Cerebellar cortex (tissue), 1 donor: ENCODE measurements around the gene ST8SIA4.
"Not testable (repeated sequence)": the region's sequence is repeated elsewhere in the genome, so short reads cannot be mapped to it uniquely, and the experiment has no call there.

Experiments used
- DNase-seq: peaks from one replicate; pipeline ENCODE4 v3.0.0-alpha.2; 2015; ENCODE audit warnings: low spot score

Gene ST8SIA4

DNA sequence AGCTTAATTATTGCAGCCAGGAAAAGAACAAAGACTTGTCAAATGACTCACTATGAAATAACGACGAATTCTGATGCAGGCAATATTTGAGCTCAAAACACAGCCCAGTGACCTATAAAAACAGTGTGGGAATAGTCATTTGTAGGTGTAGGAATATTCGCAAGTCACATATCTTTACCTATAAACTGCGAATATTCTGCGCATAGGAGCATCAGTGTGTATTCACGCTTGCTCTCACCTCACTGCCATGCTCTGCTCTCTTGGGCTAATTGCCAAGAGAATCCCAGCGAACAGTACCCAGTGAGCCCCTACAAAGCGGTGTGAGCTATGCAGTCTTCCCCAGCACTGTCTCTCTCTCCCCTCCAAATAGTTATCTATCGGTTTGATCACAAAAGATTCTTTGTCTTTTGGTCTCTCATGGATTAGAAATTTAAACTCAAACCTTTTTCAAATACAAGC lies 74.2 kb downstream of the ST8SIA4 start:
- no peak for DNase-seq

- no peak for DNase-seq
Measured at GRCh38 chr5:100828071-100828897, 74.8 kb downstream of the ST8SIA4 start.

- DNase-seq: no peak
Measured at GRCh38 chr5:100827481-100827889, 75.6 kb downstream of the ST8SIA4 start.

- no peak for DNase-seq
Measured at GRCh38 chr5:100826133-100826532, 76.9 kb downstream of the ST8SIA4 start.

DNA sequence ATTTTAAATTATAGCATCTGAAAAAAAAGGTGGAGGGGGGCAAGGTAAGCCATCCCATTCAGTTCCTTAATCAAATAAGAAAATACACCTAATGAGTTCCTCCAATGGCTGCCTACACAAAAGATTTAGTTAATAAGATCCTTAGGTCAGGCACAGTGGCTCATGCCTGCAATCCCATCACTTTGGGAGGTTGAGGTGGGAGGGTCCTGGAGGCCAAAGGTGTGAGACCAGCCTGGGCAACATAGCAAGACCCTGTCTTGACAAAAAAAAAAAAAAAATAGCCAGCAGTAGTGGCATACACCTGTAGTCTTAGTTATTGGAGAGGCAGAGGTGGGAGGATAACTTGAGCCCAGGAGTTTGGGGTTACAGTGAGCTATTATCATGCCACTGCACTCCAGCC lies 78.4 kb downstream of the ST8SIA4 start:
- no peak for DNase-seq

DNA sequence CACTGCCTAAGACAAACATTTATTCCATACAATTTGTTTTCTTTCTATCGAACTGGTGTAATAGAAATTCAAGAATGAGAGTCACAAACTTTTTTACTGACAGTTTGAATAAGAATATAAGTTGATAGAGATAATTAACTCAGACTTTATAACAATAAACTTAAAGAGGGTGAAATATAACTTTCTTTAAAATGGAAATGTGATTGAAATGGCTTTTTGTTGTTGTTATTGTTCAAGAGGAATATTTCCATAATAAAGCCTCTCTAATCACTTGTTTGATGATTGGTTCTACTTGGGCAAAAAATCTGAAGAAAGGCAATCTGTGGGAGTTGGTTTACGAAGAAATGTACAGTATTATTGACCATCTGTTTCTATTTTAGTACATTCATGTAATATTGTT lies 79.3 kb downstream of the ST8SIA4 start:
- DNase-seq: no peak

GRCh38 chr5:100821751-100822150 lies 81.3 kb downstream of the ST8SIA4 start:
- no peak for DNase-seq

GRCh38 chr5:100818340-100818739 lies 84.7 kb downstream of the ST8SIA4 start:
- no peak for DNase-seq

GRCh38 chr5:100803397-100803796 lies 99.7 kb downstream of the ST8SIA4 start:
- DNase-seq: no peak

DNA sequence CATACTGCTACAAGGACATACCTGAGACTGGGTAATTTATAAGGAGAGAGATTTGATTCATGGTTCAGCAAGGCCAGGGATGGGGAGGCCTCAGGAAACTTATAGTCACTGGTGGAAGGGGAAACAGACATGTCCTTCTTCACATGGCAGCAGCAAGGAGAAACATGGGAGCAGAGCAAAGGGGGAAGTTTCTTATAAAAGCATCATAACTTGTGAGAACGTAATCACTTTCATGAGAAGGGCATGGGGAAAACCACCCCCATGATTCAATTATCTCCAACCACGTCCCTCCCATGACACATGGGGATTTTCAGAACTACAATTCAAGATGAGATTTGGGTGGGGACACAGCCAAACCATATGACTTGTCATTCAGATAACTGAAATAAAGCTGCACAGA lies 100.9 kb downstream of the ST8SIA4 start:
- DNase-seq: no peak

DNA sequence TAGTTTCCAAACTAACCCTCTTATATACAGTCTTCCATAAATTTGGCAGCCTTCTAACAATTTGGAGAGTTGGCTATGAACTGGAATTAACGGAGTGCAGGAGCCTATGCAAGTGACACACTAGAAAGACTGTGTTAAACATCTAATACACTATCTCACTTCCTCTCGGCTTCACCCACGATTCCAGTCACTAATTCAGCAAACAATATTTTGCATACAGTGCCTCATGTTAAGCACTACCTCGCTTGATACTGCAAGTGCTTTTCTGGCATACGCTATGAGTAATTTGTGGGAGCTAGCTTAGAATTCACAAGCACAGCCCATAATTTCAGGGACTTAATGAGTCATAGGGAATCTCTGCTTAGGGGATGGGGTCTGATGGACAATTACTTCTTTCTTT lies 102.5 kb downstream of the ST8SIA4 start:
- DNase-seq: no peak

GRCh38 chr5:100799166-100799565 lies 103.9 kb downstream of the ST8SIA4 start:
- no peak for DNase-seq

DNA sequence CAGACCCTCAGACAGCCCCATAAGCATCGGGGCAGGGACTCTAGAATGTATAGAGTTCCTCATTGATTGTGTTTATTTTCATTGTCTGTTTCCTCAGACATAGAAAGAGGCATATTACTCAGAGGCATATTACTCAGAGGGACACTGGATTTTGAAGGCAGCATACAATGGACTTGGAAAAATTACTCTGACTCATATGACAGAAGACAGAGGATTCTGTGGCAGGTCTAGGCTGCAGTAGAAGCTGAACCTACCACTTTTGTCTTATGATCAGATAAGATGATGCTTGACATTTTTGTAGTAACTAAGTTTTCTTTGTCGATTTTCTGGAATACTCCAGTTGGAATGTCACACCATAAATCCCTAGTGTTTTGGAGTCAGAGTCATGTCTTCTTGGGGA lies 105.2 kb downstream of the ST8SIA4 start:
- no peak for DNase-seq

GRCh38 chr5:100796851-100797250 lies 106.2 kb downstream of the ST8SIA4 start:
- no peak for DNase-seq

DNA sequence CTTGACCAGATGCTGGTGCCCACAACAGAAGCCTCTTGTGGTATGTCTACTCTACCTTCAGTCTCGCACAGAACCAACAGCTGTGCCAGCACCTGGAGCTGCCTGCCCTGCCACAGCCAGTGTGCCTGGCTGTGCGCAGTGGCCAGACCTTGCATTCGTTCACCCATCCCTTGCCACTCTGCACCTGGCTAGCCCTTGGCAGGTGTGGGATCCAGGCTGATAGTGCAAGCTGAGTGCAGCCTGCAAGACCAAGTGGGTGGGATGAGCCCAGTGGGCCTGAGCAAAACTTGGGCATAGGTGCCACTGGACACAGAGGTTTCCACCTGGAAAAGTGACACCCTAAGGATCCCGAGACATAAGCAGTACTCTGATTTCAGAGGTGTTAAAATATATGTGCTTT lies 108.2 kb downstream of the ST8SIA4 start:
- no peak for DNase-seq

GRCh38 chr5:100794218-100794617 lies 108.9 kb downstream of the ST8SIA4 start:
- no peak for DNase-seq

DNA sequence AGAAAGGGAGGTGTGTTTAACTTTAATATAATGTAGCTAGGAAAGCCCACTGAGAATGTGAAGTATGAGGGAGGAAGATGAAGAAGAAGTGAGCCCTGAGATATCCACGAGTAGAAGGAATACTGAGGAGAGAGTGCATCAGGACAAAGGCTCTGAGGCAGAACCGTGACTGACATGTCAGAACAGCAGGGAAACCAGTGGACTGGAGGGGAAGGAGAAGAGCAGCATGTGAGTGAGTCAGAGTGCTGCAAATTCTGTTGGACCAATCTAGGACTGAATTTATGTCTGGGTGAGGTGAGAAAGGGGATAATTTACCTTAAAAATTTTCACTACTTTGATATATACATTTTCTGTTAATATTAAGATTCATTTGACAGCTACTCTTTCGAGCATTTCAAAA lies 110.3 kb downstream of the ST8SIA4 start:
- no peak for DNase-seq

- DNase-seq: no peak
Measured at GRCh38 chr5:100791391-100791790, 111.7 kb downstream of the ST8SIA4 start.

DNA sequence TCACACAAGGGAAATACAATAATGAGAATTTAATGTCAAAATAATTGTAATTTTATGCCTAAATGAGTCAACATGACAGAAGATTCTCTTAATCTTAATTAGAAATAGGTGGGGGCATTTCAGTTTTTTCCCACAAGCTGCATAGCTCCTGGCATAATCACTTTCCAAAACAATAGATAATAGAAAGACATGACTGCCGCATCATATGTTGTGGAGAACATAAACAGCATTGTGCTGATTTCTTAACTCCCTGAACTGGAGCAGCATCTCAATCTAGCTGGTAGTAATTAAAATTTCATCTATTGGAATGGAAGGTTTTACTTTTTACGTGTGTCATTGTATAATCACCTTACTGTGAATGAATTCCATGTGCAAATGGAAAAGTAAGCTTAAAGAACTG lies 112.1 kb downstream of the ST8SIA4 start:
- no peak for DNase-seq

DNA sequence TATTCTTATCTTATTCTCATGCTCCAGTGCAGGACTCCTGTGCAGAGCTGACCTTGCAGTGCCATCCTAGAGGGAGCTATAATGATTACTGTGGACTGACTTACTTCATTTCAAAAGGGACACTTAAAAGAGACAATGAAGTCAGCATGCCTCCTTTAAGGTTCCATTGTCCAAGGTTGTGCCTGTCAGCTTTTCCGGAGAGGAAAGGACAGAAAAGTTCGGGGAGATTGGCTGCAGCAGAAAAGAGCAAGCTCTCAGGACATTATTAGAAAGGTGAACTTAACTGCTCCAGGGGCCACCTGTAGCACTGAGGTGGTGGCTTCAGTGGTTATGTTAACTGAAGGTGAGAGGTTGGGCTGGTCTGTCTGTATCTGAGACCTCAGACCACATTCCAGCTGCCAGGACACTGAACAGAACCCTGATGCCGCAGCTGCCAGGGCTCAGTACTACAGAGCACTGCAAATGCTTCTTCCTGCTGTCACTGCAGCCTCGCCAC lies 112.9 kb downstream of the ST8SIA4 start:
- no peak for DNase-seq

- no peak for DNase-seq
Measured at GRCh38 chr5:100789694-100790093, 113.4 kb downstream of the ST8SIA4 start.

DNA sequence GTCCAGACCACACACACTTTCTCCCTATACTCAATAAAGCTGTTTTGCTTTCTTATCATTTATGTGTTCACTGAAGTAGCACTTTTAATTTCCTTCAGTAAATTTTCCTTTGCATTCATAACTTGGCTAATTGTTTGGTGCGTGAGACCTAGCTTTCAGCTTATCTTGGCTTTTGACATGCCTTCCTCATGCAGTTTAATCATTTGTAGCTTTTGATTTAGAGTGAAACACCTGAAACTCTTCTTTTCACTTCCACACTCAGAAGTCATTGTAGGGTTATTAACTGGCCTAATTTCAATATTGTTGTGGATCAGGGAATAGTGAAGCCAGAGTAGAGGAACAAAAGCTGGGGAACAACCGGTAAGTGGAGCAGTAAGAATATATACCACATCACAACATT lies 114.7 kb downstream of the ST8SIA4 start:
- no peak for DNase-seq

GRCh38 chr5:100787648-100788047 lies 115.4 kb downstream of the ST8SIA4 start:
- no peak for DNase-seq

- not testable (repeated sequence) for DNase-seq
Measured at GRCh38 chr5:100785536-100785935, 117.5 kb downstream of the ST8SIA4 start.
